GM23248 (cell line): Measurements from ENCODE around the gene PPEF1.

ENCODE experiments used
- EZH2 ChIP-seq: fragments of 200-600 bp; sonication (generic); IDR thresholded peaks from 2 replicates; pipeline ENCODE4 v1.6.1; 2018; ENCODE audit warnings: antibody characterized with exemption, mild to moderate bottlenecking; ENCODE audit not compliant: insufficient read depth, poor library complexity, severe bottlenecking
- EZH2phosphoT487 ChIP-seq: fragments of 200-600 bp; sonication (generic); IDR thresholded peaks from 2 replicates; pipeline ENCODE4 v1.6.1; 2018; ENCODE audit warnings: antibody characterized with exemption, moderate library complexity, mild to moderate bottlenecking, low read depth; ENCODE audit not compliant: insufficient read depth

- TF ChIP-seq EZH2phosphoT487 (no peak), EZH2 (no peak)
Observed at GRCh38 chrX:18793601-18794089, 86.2 kb downstream of the PPEF1 start.
